ENCODE data around the gene NRXN2. TPM values are rescaled to one million over a fixed set of nuclear protein-coding genes. Genes with fewer than 3 reads are reported as not detected.

Gene NRXN2
- total RNA-seq, 1 experiment from 2014 or later: not detected

GRCh38 chr11:64585150-64585549 is 137.8 kb downstream of the NRXN2 start:
- POLR2A ChIA-PET: no interaction called here
- intact Hi-C loops (cut with micrococcal nuclease): no loop called here
- H3K36me3 Mint-ChIP-seq (ENCODE audit: insufficient read depth, unreplicated experiment): no peaks in the 10 kb centered on the region
- no peak for TF ChIP-seq CTCF (IDR thresholded peaks at IDR 0.05; ENCODE audit: unreplicated experiment)
- H3K27me3 Mint-ChIP-seq (ENCODE audit: insufficient read depth, unreplicated experiment): peaks cover 55% of the 10 kb centered on the region
- H3K27ac Mint-ChIP-seq (ENCODE audit: low read depth, unreplicated experiment): no peak overlapping the region
- no peak for DNase-seq (ENCODE audit: unreplicated experiment)
- no peaks in the 10 kb centered on the region for H3K4me1 Mint-ChIP-seq (ENCODE audit: insufficient read depth, unreplicated experiment)
- CTCF ChIA-PET: interaction anchor here (1.1 kb wide), 1 partner anchor 34 kb away, joined by 3 read pairs; no protein-coding TSS in a partner anchor
- no peak overlapping the region for H3K4me3 Mint-ChIP-seq (ENCODE audit: unreplicated experiment)
- no TSS peak for BruUV-seq (replicated peaks)
- H3K9me3 Mint-ChIP-seq (ENCODE audit: unreplicated experiment): peaks cover 23% of the 10 kb centered on the region

GRCh38 chr11:64583296-64584262 is 139.4 kb downstream of the NRXN2 start:
- CTCF ChIA-PET: interaction anchor here (0.6 to 1.1 kb wide), 3 partner anchors 15 to 134 kb away, joined by 3 to 4 read pairs (median 3); no protein-coding TSS in a partner anchor
- DNase-seq (ENCODE audit: unreplicated experiment): peak; percentile 20
- no peaks in the 10 kb centered on the region for H3K4me1 Mint-ChIP-seq (ENCODE audit: insufficient read depth, unreplicated experiment)
- no peak overlapping the region for H3K4me3 Mint-ChIP-seq (ENCODE audit: unreplicated experiment)
- BruUV-seq (replicated peaks): no TSS peak
- POLR2A ChIA-PET: no interaction called here
- intact Hi-C loops (cut with micrococcal nuclease): no loop called here
- no peak overlapping the region for H3K27ac Mint-ChIP-seq (ENCODE audit: low read depth, unreplicated experiment)
- H3K36me3 Mint-ChIP-seq (ENCODE audit: insufficient read depth, unreplicated experiment): no peaks in the 10 kb centered on the region
- peaks cover 63% of the 10 kb centered on the region for H3K27me3 Mint-ChIP-seq (ENCODE audit: insufficient read depth, unreplicated experiment)
- TF ChIP-seq CTCF (IDR thresholded peaks at IDR 0.05; ENCODE audit: unreplicated experiment): no peak
- H3K9me3 Mint-ChIP-seq (ENCODE audit: unreplicated experiment): peaks cover 11% of the 10 kb centered on the region

GRCh38 chr11:64582885-64583284 is 140.1 kb downstream of the NRXN2 start:
- peaks cover 56% of the 10 kb centered on the region for H3K27me3 Mint-ChIP-seq (ENCODE audit: insufficient read depth, unreplicated experiment)
- CTCF ChIA-PET: no interaction called here

More at GRCh38 chr11:64582885-64583284, 140.1 kb downstream of the NRXN2 start:
- no peak overlapping the region for H3K4me3 Mint-ChIP-seq (ENCODE audit: unreplicated experiment)
- H3K9me3 Mint-ChIP-seq (ENCODE audit: unreplicated experiment): peaks cover 5% of the 10 kb centered on the region
- no peak for TF ChIP-seq CTCF (IDR thresholded peaks at IDR 0.05; ENCODE audit: unreplicated experiment)
- H3K27ac Mint-ChIP-seq (ENCODE audit: low read depth, unreplicated experiment): no peak overlapping the region
- BruUV-seq (replicated peaks): no TSS peak
- H3K36me3 Mint-ChIP-seq (ENCODE audit: insufficient read depth, unreplicated experiment): no peaks in the 10 kb centered on the region
- POLR2A ChIA-PET: no interaction called here
- intact Hi-C loops (cut with micrococcal nuclease): no loop called here
- DNase-seq (ENCODE audit: unreplicated experiment): no peak
- no peaks in the 10 kb centered on the region for H3K4me1 Mint-ChIP-seq (ENCODE audit: insufficient read depth, unreplicated experiment)

Measured in MCF 10A (cell line).